ENCODE results near the gene SAMD9L. TPM values are rescaled to one million over a fixed set of nuclear protein-coding genes. Genes with fewer than 3 reads are reported as not detected.

Gene SAMD9L
- total RNA-seq, 1 experiment from 2014 or later, result 26.4 TPM

GRCh38 chr7:93175219-93175618 is 27.0 kb upstream of the SAMD9L start:
- Histone ChIP-seq H3K9me2 (replicated peaks; ENCODE audit: insufficient read depth, low read length) (no peaks in the 10 kb centered on the region), H3K4me2 (ENCODE audit: low read depth, low read length, poor library complexity, severe bottlenecking) (no peak overlapping the region), H4K20me1 (ENCODE audit: insufficient read depth, low read depth, low read length) (no peaks in the 10 kb centered on the region), H3K27ac (ENCODE audit: low read length) (no peak overlapping the region), H3K4me1 (ENCODE audit: low read length) (no peaks in the 10 kb centered on the region), H3K79me2 (ENCODE audit: low read length) (no peaks in the 10 kb centered on the region), H3K27me3 (ENCODE audit: low read length) (0 out of 2 replicates have a peak, but pooled peaks cover 2% of the 10 kb centered on the region), H3K4me3 (ENCODE audit: low read length) (no peak overlapping the region), H3K9me3 (ENCODE audit: low read length) (peaks cover 13% of the 10 kb centered on the region), H3K9ac (ENCODE audit: low read length) (no peak overlapping the region), H2AFZ (ENCODE audit: low read length) (no peak overlapping the region), H3K36me3 (ENCODE audit: insufficient read depth, low read length) (no peaks in the 10 kb centered on the region)
- DNase-seq, result no peak

- Histone ChIP-seq H3K9ac (ENCODE audit: low read length) (no peak overlapping the region), H3K4me2 (ENCODE audit: low read depth, low read length, poor library complexity, severe bottlenecking) (no peak overlapping the region), H2AFZ (ENCODE audit: low read length) (no peak overlapping the region), H3K9me2 (replicated peaks; ENCODE audit: insufficient read depth, low read length) (no peaks in the 10 kb centered on the region), H3K27ac (ENCODE audit: low read length) (no peak overlapping the region), H3K4me3 (ENCODE audit: low read length) (no peak overlapping the region), H3K27me3 (ENCODE audit: low read length) (0 out of 2 replicates have a peak, but pooled peaks cover 2% of the 10 kb centered on the region), H4K20me1 (ENCODE audit: insufficient read depth, low read depth, low read length) (no peaks in the 10 kb centered on the region), H3K9me3 (ENCODE audit: low read length) (peaks cover 13% of the 10 kb centered on the region), H3K36me3 (ENCODE audit: insufficient read depth, low read length) (no peaks in the 10 kb centered on the region), H3K79me2 (ENCODE audit: low read length) (no peaks in the 10 kb centered on the region), H3K4me1 (ENCODE audit: low read length) (no peaks in the 10 kb centered on the region)
- no peak for DNase-seq
Measured at GRCh38 chr7:93172683-93173082, 24.5 kb upstream of the SAMD9L start.

GRCh38 chr7:93171606-93172226 is 23.5 kb upstream of the SAMD9L start:
- no peak overlapping the region for H2AFZ ChIP-seq (ENCODE audit: low read length)
- 0 out of 2 replicates have a peak, but pooled peaks cover 2% of the 10 kb centered on the region for H3K27me3 ChIP-seq (ENCODE audit: low read length)
- DNase-seq, result no peak
- H3K9me2 ChIP-seq (replicated peaks; ENCODE audit: insufficient read depth, low read length), result no peaks in the 10 kb centered on the region
- no peaks in the 10 kb centered on the region for H3K36me3 ChIP-seq (ENCODE audit: insufficient read depth, low read length)
- H3K9me3 ChIP-seq (ENCODE audit: low read length), result peaks cover 13% of the 10 kb centered on the region
- no peak overlapping the region for H3K9ac ChIP-seq (ENCODE audit: low read length)
- H4K20me1 ChIP-seq (ENCODE audit: insufficient read depth, low read depth, low read length), result no peaks in the 10 kb centered on the region
- no peak overlapping the region for H3K27ac ChIP-seq (ENCODE audit: low read length)
- no peak overlapping the region for H3K4me3 ChIP-seq (ENCODE audit: low read length)
- H3K4me2 ChIP-seq (ENCODE audit: low read depth, low read length, poor library complexity, severe bottlenecking), result no peak overlapping the region
- no peaks in the 10 kb centered on the region for H3K4me1 ChIP-seq (ENCODE audit: low read length)
- no peaks in the 10 kb centered on the region for H3K79me2 ChIP-seq (ENCODE audit: low read length)

GRCh38 chr7:93165447-93165846 is 17.3 kb upstream of the SAMD9L start:
- peaks cover 4% of the 10 kb centered on the region; the same call in 1 of the 2 replicates for H3K4me1 ChIP-seq (ENCODE audit: low read length)
- no peaks in the 10 kb centered on the region for H3K9me2 ChIP-seq (replicated peaks; ENCODE audit: insufficient read depth, low read length)
- H3K27me3 ChIP-seq (ENCODE audit: low read length), result no peaks in the 10 kb centered on the region
- no peak overlapping the region for H3K27ac ChIP-seq (ENCODE audit: low read length)
- H3K4me2 ChIP-seq (ENCODE audit: low read depth, low read length, poor library complexity, severe bottlenecking), result peak overlapping the region; percentile 15
- no peaks in the 10 kb centered on the region for H3K36me3 ChIP-seq (ENCODE audit: insufficient read depth, low read length)
- no peak overlapping the region for H3K4me3 ChIP-seq (ENCODE audit: low read length)
- no peaks in the 10 kb centered on the region for H3K9me3 ChIP-seq (ENCODE audit: low read length)
- H3K79me2 ChIP-seq (ENCODE audit: low read length), result no peaks in the 10 kb centered on the region
- no peaks in the 10 kb centered on the region for H4K20me1 ChIP-seq (ENCODE audit: insufficient read depth, low read depth, low read length)
- H3K9ac ChIP-seq (ENCODE audit: low read length), result no peak overlapping the region
- no peak for DNase-seq
- H2AFZ ChIP-seq (ENCODE audit: low read length), result no peak overlapping the region

GRCh38 chr7:93164766-93165165 is 16.6 kb upstream of the SAMD9L start:
- Histone ChIP-seq H3K4me2 (ENCODE audit: low read depth, low read length, poor library complexity, severe bottlenecking) (no peak overlapping the region), H3K27me3 (ENCODE audit: low read length) (no peaks in the 10 kb centered on the region), H3K4me1 (ENCODE audit: low read length) (peaks cover 4% of the 10 kb centered on the region; the same call in 1 of the 2 replicates), H4K20me1 (ENCODE audit: insufficient read depth, low read depth, low read length) (no peaks in the 10 kb centered on the region), H2AFZ (ENCODE audit: low read length) (no peak overlapping the region), H3K9ac (ENCODE audit: low read length) (no peak overlapping the region), H3K27ac (ENCODE audit: low read length) (no peak overlapping the region), H3K9me2 (replicated peaks; ENCODE audit: insufficient read depth, low read length) (no peaks in the 10 kb centered on the region), H3K36me3 (ENCODE audit: insufficient read depth, low read length) (no peaks in the 10 kb centered on the region), H3K79me2 (ENCODE audit: low read length) (no peaks in the 10 kb centered on the region), H3K4me3 (ENCODE audit: low read length) (no peak overlapping the region), H3K9me3 (ENCODE audit: low read length) (no peaks in the 10 kb centered on the region)
- DNase-seq, result no peak

GRCh38 chr7:93161181-93161762 is 13.1 kb upstream of the SAMD9L start:
- Histone ChIP-seq H3K27ac (ENCODE audit: low read length) (no peak overlapping the region), H4K20me1 (ENCODE audit: insufficient read depth, low read depth, low read length) (no peaks in the 10 kb centered on the region), H3K27me3 (ENCODE audit: low read length) (peaks cover 2% of the 10 kb centered on the region; the same call in 1 of the 2 replicates), H3K4me1 (ENCODE audit: low read length) (peaks cover 4% of the 10 kb centered on the region; the same call in 1 of the 2 replicates), H2AFZ (ENCODE audit: low read length) (no peak overlapping the region), H3K9me3 (ENCODE audit: low read length) (no peaks in the 10 kb centered on the region), H3K4me3 (ENCODE audit: low read length) (no peak overlapping the region), H3K9me2 (replicated peaks; ENCODE audit: insufficient read depth, low read length) (no peaks in the 10 kb centered on the region), H3K36me3 (ENCODE audit: insufficient read depth, low read length) (no peaks in the 10 kb centered on the region), H3K9ac (ENCODE audit: low read length) (no peak overlapping the region), H3K4me2 (ENCODE audit: low read depth, low read length, poor library complexity, severe bottlenecking) (no peak overlapping the region), H3K79me2 (ENCODE audit: low read length) (no peaks in the 10 kb centered on the region)
- DNase-seq, result no peak

- H3K4me1 ChIP-seq (ENCODE audit: low read length), result peaks cover 4% of the 10 kb centered on the region
- H4K20me1 ChIP-seq (ENCODE audit: insufficient read depth, low read depth, low read length), result no peaks in the 10 kb centered on the region
- H3K79me2 ChIP-seq (ENCODE audit: low read length), result no peaks in the 10 kb centered on the region
- H3K9me3 ChIP-seq (ENCODE audit: low read length), result no peaks in the 10 kb centered on the region
- no peak overlapping the region for H3K27ac ChIP-seq (ENCODE audit: low read length)
- no peaks in the 10 kb centered on the region for H3K9me2 ChIP-seq (replicated peaks; ENCODE audit: insufficient read depth, low read length)
- DNase-seq, result no peak
- H3K27me3 ChIP-seq (ENCODE audit: low read length), result peaks cover 2% of the 10 kb centered on the region; the same call in 1 of the 2 replicates
- H3K9ac ChIP-seq (ENCODE audit: low read length), result no peak overlapping the region
- H2AFZ ChIP-seq (ENCODE audit: low read length), result no peak overlapping the region
- no peaks in the 10 kb centered on the region for H3K36me3 ChIP-seq (ENCODE audit: insufficient read depth, low read length)
- no peak overlapping the region for H3K4me3 ChIP-seq (ENCODE audit: low read length)
- no peak overlapping the region for H3K4me2 ChIP-seq (ENCODE audit: low read depth, low read length, poor library complexity, severe bottlenecking)
Measured at GRCh38 chr7:93160410-93160809, 12.2 kb upstream of the SAMD9L start.

GRCh38 chr7:93159490-93159889 is 11.3 kb upstream of the SAMD9L start:
- peaks cover 2% of the 10 kb centered on the region; the same call in 1 of the 2 replicates for H3K27me3 ChIP-seq (ENCODE audit: low read length)
- no peaks in the 10 kb centered on the region for H3K79me2 ChIP-seq (ENCODE audit: low read length)
- no peaks in the 10 kb centered on the region for H3K9me3 ChIP-seq (ENCODE audit: low read length)
- H3K4me3 ChIP-seq (ENCODE audit: low read length), result no peak overlapping the region
- DNase-seq, result no peak
- no peaks in the 10 kb centered on the region for H4K20me1 ChIP-seq (ENCODE audit: insufficient read depth, low read depth, low read length)
- H3K4me1 ChIP-seq (ENCODE audit: low read length), result peaks cover 5% of the 10 kb centered on the region
- no peaks in the 10 kb centered on the region for H3K9me2 ChIP-seq (replicated peaks; ENCODE audit: insufficient read depth, low read length)
- no peak overlapping the region for H3K9ac ChIP-seq (ENCODE audit: low read length)
- H3K36me3 ChIP-seq (ENCODE audit: insufficient read depth, low read length), result no peaks in the 10 kb centered on the region
- H3K4me2 ChIP-seq (ENCODE audit: low read depth, low read length, poor library complexity, severe bottlenecking), result no peak overlapping the region
- no peak overlapping the region for H2AFZ ChIP-seq (ENCODE audit: low read length)
- no peak overlapping the region for H3K27ac ChIP-seq (ENCODE audit: low read length)

Measured in Karpas-422 (cell line).